GM19468 (cell line): ENCODE measurements around the gene IL5.
A peak's percentile ranks its signal among the peaks of the same experiment; 100 is the strongest.
"Not testable (repeated sequence)": the region's sequence is repeated elsewhere in the genome, so short reads cannot be mapped to it uniquely, and the experiment has no call there.

Source experiments
- ATAC-seq: cut with Tn5 transposase; IDR thresholded peaks from one replicate; pipeline ENCODE4 v1.9.1; 2021; ENCODE audit warnings: mild to moderate bottlenecking, moderate library complexity, moderate number of reproducible peaks; ENCODE audit not compliant: unreplicated experiment; ENCODE audit errors: extremely low read depth

IL5 gene

GRCh38 chr5:132539716-132540115 lies 3.6 kb downstream of the IL5 start:
- no peak for ATAC-seq

GRCh38 chr5:132530946-132531345 lies 12.4 kb downstream of the IL5 start:
- no peak for ATAC-seq

- ATAC-seq, result no peak
These were observed 14.3 kb downstream of the IL5 start for GRCh38 chr5:132528866-132529634.

GRCh38 chr5:132528021-132528420 lies 15.3 kb downstream of the IL5 start:
- no peak for ATAC-seq

- no peak for ATAC-seq
These were observed 16.3 kb downstream of the IL5 start for GRCh38 chr5:132526974-132527564.

- no peak for ATAC-seq
These were observed 16.9 kb downstream of the IL5 start for GRCh38 chr5:132526290-132526973.

GRCh38 chr5:132525299-132525724 lies 18.0 kb downstream of the IL5 start:
- ATAC-seq, result peak; percentile 29

GRCh38 chr5:132524877-132525276 lies 18.4 kb downstream of the IL5 start:
- not testable (repeated sequence) for ATAC-seq

GRCh38 chr5:132522067-132522466 lies 21.3 kb downstream of the IL5 start:
- not testable (repeated sequence) for ATAC-seq

- ATAC-seq, result not testable (repeated sequence)
These were observed 29.5 kb downstream of the IL5 start for GRCh38 chr5:132513618-132514336.

GRCh38 chr5:132510076-132510475 lies 33.2 kb downstream of the IL5 start:
- no peak for ATAC-seq

GRCh38 chr5:132506094-132506692 lies 37.1 kb downstream of the IL5 start:
- no peak for ATAC-seq

GRCh38 chr5:132505641-132506040 lies 37.7 kb downstream of the IL5 start:
- ATAC-seq, result no peak

- no peak for ATAC-seq
These were observed 38.6 kb downstream of the IL5 start for GRCh38 chr5:132504746-132505145.

GRCh38 chr5:132503244-132503643 lies 40.1 kb downstream of the IL5 start:
- no peak for ATAC-seq

- ATAC-seq, result no peak
These were observed 41.1 kb downstream of the IL5 start for GRCh38 chr5:132501961-132502931.

GRCh38 chr5:132501629-132501956 lies 41.7 kb downstream of the IL5 start:
- ATAC-seq, result no peak

- no peak for ATAC-seq
These were observed 42.2 kb downstream of the IL5 start for GRCh38 chr5:132500931-132501628.
